ENCODE measurements around the gene OPCML. TPM values are rescaled to one million over a fixed set of nuclear protein-coding genes. Genes with fewer than 3 reads are reported as not detected.

OPCML gene
- total RNA-seq, 1 experiment from 2014 or later = not detected

DNA sequence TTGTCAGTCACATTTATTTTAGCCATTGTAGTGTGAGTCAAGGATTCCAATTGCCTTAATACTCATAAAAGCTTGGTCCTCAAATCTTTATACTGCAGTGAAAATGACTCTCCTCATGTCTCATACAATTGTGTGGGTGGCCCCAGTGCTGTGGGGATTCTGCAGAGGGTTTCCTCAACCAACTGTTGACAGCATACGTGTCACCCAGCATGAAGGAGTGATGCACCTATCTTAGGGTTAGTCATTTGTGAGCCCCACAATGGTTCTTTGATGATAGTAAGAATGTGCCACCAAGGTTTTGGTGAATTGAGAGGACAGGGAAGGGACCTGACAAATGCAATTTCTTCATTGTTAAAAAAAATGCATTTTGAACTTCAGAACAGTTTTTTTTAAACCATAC, 1046.2 kb downstream of the OPCML start:
- Histone ChIP-seq H3K4me1 (no peaks in the 10 kb centered on the region), H3K4me3 (ENCODE audit: low read depth, low read length) (no peak overlapping the region), H3K9me3 (peaks cover 12% of the 10 kb centered on the region), H3K27me3 (replicated peaks; ENCODE audit: control insufficient read depth, insufficient read depth, low read length) (no peaks in the 10 kb centered on the region), H3K36me3 (ENCODE audit: control insufficient read depth, insufficient read depth, low read length) (no peaks in the 10 kb centered on the region)
- H3K9me3 Mint-ChIP-seq (ENCODE audit: unreplicated experiment) = peaks cover 33% of the 10 kb centered on the region
- H3K4me3 Mint-ChIP-seq (ENCODE audit: unreplicated experiment) = no peak overlapping the region
- no TSS peak for BruUV-seq (replicated peaks)
- H3K4me1 Mint-ChIP-seq (ENCODE audit: low read depth, unreplicated experiment) = no peaks in the 10 kb centered on the region
- no peak for DNase-seq
- intact Hi-C loops (cut with micrococcal nuclease; ENCODE audit: unreplicated experiment) = no loop called here
- ChIA-PET CTCF (no interaction called here), POLR2A (no interaction called here)
- TF ChIP-seq, protein P1, sequence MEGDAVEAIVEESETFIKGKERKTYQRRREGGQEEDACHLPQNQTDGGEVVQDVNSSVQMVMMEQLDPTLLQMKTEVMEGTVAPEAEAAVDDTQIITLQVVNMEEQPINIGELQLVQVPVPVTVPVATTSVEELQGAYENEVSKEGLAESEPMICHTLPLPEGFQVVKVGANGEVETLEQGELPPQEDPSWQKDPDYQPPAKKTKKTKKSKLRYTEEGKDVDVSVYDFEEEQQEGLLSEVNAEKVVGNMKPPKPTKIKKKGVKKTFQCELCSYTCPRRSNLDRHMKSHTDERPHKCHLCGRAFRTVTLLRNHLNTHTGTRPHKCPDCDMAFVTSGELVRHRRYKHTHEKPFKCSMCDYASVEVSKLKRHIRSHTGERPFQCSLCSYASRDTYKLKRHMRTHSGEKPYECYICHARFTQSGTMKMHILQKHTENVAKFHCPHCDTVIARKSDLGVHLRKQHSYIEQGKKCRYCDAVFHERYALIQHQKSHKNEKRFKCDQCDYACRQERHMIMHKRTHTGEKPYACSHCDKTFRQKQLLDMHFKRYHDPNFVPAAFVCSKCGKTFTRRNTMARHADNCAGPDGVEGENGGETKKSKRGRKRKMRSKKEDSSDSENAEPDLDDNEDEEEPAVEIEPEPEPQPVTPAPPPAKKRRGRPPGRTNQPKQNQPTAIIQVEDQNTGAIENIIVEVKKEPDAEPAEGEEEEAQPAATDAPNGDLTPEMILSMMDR (IDR thresholded peaks at IDR 0.05; ENCODE audit: insufficient read depth in 1 of 2, low read depth in 1 of 2, low read length in 1 of 2, severe bottlenecking in 1 of 2, unreplicated experiment in 1 of 2) = no peak
- H3K27ac Mint-ChIP-seq (ENCODE audit: unreplicated experiment) = no peak overlapping the region
- no peaks in the 10 kb centered on the region for H3K27me3 Mint-ChIP-seq (ENCODE audit: insufficient read depth, unreplicated experiment)
- H3K36me3 Mint-ChIP-seq (ENCODE audit: insufficient read depth, unreplicated experiment) = no peaks in the 10 kb centered on the region

DNA sequence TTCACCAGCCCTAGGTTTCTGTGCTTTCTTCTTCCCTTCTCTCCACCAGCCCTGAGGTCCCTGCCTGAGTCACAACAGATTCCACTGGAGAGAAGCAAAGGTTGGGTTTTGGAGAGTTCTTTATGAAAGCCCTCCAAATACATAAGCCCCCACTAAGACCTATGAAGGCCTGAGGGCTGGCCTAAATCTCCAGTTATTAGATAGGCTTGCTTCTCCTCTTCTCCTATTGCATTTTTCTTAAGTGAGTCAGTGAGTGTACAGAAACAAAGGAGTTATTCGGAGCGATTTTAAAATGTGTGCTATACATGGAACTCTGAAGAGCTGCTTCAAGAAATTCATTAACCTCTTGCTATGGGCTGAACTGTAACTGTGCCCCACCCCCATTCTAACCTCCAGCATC, 1057.3 kb downstream of the OPCML start:
- H3K4me3 Mint-ChIP-seq (ENCODE audit: unreplicated experiment) = no peak overlapping the region
- no peaks in the 10 kb centered on the region for H3K4me1 Mint-ChIP-seq (ENCODE audit: low read depth, unreplicated experiment)
- H3K27ac Mint-ChIP-seq (ENCODE audit: unreplicated experiment) = no peak overlapping the region
- DNase-seq = no peak
- H3K9me3 Mint-ChIP-seq (ENCODE audit: unreplicated experiment) = peaks cover 18% of the 10 kb centered on the region
- no peaks in the 10 kb centered on the region for H3K4me1 ChIP-seq
- ChIA-PET POLR2A (no interaction called here), CTCF (no interaction called here)
- H3K9me3 ChIP-seq = no peaks in the 10 kb centered on the region
- BruUV-seq (replicated peaks) = no TSS peak
- H3K27me3 ChIP-seq (replicated peaks; ENCODE audit: control insufficient read depth, insufficient read depth, low read length) = no peaks in the 10 kb centered on the region
- H3K36me3 Mint-ChIP-seq (ENCODE audit: insufficient read depth, unreplicated experiment) = no peaks in the 10 kb centered on the region
- H3K27me3 Mint-ChIP-seq (ENCODE audit: insufficient read depth, unreplicated experiment) = no peaks in the 10 kb centered on the region
- TF ChIP-seq, protein P1 (IDR thresholded peaks at IDR 0.05; ENCODE audit: insufficient read depth in 1 of 2, low read depth in 1 of 2, low read length in 1 of 2, severe bottlenecking in 1 of 2, unreplicated experiment in 1 of 2) = no peak
- intact Hi-C loops (cut with micrococcal nuclease; ENCODE audit: unreplicated experiment) = no loop called here
- no peak overlapping the region for H3K4me3 ChIP-seq (ENCODE audit: low read depth, low read length)
- H3K36me3 ChIP-seq (ENCODE audit: control insufficient read depth, insufficient read depth, low read length) = no peaks in the 10 kb centered on the region

DNA sequence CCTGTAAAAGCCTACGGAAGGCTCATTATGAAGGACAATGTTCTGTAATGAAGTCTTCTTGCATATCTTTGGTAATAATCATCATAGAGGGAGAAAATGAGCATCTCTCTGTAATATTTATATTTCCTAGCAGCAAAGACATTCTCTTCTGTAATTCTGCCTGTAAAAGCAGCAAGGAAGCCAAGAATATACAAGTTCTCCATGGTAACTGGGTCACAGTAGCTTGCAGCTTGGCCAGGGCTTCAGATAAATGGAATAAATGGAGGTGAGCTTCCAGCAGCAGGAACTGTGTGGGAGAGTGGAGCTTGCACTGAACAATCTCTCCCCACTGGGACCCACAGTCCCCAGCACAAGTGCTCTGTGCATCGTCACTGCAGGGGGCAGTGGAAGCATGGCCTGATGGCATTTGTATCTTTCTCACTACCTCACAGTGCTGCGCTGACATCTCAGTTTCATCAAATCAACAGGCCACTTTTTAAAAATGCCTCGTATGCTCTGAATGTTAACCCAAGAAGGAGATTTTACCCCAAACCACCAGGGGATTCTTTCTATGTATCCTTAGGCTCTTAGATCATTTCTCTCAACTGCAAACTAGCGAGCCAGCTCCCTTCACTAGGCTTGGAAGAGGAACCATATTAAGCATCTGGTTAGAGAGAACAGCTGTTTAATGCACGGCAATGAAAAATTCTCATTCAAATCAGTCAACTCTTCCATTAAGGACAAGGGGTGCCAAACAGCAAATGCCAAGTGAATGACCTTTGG, 1059.7 kb downstream of the OPCML start:
- H3K4me1 ChIP-seq = no peaks in the 10 kb centered on the region
- Mint-ChIP-seq H3K4me3 (ENCODE audit: unreplicated experiment) (no peak overlapping the region), H3K27me3 (ENCODE audit: insufficient read depth, unreplicated experiment) (no peaks in the 10 kb centered on the region), H3K9me3 (ENCODE audit: unreplicated experiment) (peaks cover 8% of the 10 kb centered on the region), H3K4me1 (ENCODE audit: low read depth, unreplicated experiment) (no peaks in the 10 kb centered on the region), H3K36me3 (ENCODE audit: insufficient read depth, unreplicated experiment) (no peaks in the 10 kb centered on the region), H3K27ac (ENCODE audit: unreplicated experiment) (no peak overlapping the region)
- no peak for DNase-seq
- no peaks in the 10 kb centered on the region for H3K36me3 ChIP-seq (ENCODE audit: control insufficient read depth, insufficient read depth, low read length)
- no TSS peak for BruUV-seq (replicated peaks)
- intact Hi-C loops (cut with micrococcal nuclease; ENCODE audit: unreplicated experiment) = no loop called here
- TF ChIP-seq, protein P1 (IDR thresholded peaks at IDR 0.05; ENCODE audit: insufficient read depth in 1 of 2, low read depth in 1 of 2, low read length in 1 of 2, severe bottlenecking in 1 of 2, unreplicated experiment in 1 of 2) = no peak
- H3K4me3 ChIP-seq (ENCODE audit: low read depth, low read length) = no peak overlapping the region
- CTCF ChIA-PET = no interaction called here
- H3K27me3 ChIP-seq (replicated peaks; ENCODE audit: control insufficient read depth, insufficient read depth, low read length) = no peaks in the 10 kb centered on the region
- POLR2A ChIA-PET = no interaction called here
- no peaks in the 10 kb centered on the region for H3K9me3 ChIP-seq
